GM06990 (cell line): ENCODE data around the gene TNFRSF8.

Source experiments
- DNase-seq: peaks from one replicate; pipeline ENCODE4 v3.0.0-alpha.2; 2011; ENCODE audit not compliant: insufficient read length; ENCODE audit errors: extremely low read depth
- H3K27me3 ChIP-seq: replicated peaks from 2 replicates; pipeline ENCODE4 v1.6.0; 2011; ENCODE audit warnings: low read length; ENCODE audit not compliant: control insufficient read depth, insufficient read depth
- H3K36me3 ChIP-seq: 2 replicates; pipeline ENCODE4 v1.5.1; 2011; ENCODE audit warnings: low read length; ENCODE audit not compliant: control insufficient read depth, insufficient read depth
- H3K4me3 ChIP-seq: replicated peaks from 2 replicates; pipeline ENCODE4 v1.5.1; 2011; ENCODE audit warnings: low read depth, mild to moderate bottlenecking, control low read depth, low read length
- CTCF ChIP-seq: IDR thresholded peaks from 2 replicates; pipeline ENCODE4 v1.5.1; 2011; ENCODE audit warnings: low read length, control low read depth, mild to moderate bottlenecking, inconsistent platforms; ENCODE audit not compliant: insufficient read depth, poor library complexity, severe bottlenecking

The TNFRSF8 gene

GRCh38 chr1:12136916-12137610 is 74.0 kb downstream of the TNFRSF8 start:
- H3K36me3 ChIP-seq: peaks cover 30% of the 10 kb centered on the region
- no peak for TF ChIP-seq CTCF
- no peak for DNase-seq
- H3K27me3 ChIP-seq: no peaks in the 10 kb centered on the region
- H3K4me3 ChIP-seq: no peak overlapping the region

DNA sequence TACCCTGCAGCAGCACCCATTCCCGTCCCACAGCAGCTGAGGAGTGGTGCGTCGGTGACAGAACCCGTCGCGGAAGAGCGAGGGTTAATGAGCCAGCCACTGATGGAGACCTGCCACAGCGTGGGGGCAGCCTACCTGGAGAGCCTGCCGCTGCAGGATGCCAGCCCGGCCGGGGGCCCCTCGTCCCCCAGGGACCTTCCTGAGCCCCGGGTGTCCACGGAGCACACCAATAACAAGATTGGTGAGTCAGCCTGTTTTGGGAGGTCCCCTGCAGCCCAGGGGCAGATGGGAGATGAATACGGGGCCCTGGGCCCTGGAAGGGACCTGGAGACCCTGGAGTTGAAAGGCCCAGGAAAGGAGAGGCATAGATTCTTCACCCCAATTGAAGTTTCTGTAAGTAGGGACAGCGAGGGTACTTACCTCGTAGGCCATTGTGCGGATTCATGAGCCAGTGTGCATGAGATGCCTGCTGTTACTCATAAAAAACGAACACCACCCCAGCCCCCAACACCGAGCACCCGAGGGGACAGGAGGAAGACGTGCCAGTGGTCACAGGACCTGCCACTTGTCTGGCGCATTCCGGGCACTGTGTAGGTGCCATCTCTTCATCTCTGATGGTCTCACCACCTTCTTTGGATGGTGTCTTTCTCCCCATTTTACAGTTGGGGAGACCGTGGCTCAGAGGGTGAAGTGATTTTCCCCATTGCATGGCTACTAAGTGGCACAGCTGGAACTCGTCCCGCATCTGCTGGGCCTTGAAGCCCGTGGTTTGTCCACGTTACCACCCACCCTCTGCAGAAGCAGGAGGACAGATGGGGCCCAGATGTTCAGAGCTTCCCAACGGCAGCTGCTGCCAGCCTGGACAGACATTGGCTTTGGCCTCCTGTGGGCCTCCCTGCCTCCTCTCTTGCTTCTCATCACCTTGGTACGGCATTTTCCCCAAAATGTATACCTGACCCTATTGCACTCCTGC is 75.4 kb downstream of the TNFRSF8 start:
- DNase-seq: no peak
- no peak for TF ChIP-seq CTCF
- Histone ChIP-seq H3K27me3 (no peaks in the 10 kb centered on the region), H3K36me3 (peaks cover 43% of the 10 kb centered on the region), H3K4me3 (no peak overlapping the region)

- no peak for TF ChIP-seq CTCF
- Histone ChIP-seq H3K4me3 (no peak overlapping the region), H3K36me3 (peaks cover 37% of the 10 kb centered on the region), H3K27me3 (no peaks in the 10 kb centered on the region)
- DNase-seq: no peak
These were observed 76.9 kb downstream of the TNFRSF8 start for GRCh38 chr1:12140016-12140415.

DNA sequence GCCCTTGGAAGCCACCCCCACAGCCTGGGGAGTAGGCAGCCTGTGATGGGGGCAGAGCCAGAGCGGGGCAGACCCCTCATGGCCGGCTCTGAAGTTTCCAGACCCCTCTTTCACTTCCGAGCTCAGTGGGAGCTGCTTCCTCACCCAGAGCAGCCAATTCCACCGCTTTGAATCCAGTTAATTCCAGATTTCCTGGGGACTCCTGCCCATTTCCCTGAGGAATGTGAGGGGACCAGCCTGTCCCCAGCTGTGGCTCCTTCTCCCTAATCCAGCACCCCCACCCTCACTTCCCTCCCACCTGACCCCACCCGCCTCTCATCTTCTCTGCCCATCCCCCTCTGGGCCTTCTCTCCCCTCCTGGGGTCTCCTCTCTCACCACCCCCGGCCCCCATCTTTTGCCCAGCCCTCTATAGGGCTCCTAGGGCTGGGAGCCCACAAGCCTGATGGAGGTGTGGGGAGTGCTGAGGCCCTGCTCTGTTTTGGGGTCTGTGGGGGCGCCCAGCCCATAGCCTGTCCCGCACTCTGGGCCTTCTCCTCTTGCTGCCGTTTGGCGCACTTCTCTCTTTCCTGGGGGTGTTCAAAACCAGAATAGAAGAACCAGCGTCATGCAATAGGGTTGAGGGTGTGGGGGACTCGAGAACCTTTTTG is 77.5 kb downstream of the TNFRSF8 start:
- DNase-seq: no peak
- H3K36me3 ChIP-seq: peaks cover 35% of the 10 kb centered on the region
- no peak for TF ChIP-seq CTCF
- H3K4me3 ChIP-seq: no peak overlapping the region
- H3K27me3 ChIP-seq: no peaks in the 10 kb centered on the region

GRCh38 chr1:12141163-12141850 is 78.2 kb downstream of the TNFRSF8 start:
- H3K4me3 ChIP-seq: no peak overlapping the region
- no peaks in the 10 kb centered on the region for H3K27me3 ChIP-seq
- TF ChIP-seq CTCF: no peak
- no peak for DNase-seq
- H3K36me3 ChIP-seq: peaks cover 35% of the 10 kb centered on the region
